Hypothalamus (tissue), 51 donors: Measurements from ENCODE around the gene IL17RC.
"Not testable (repeated sequence)": the region's sequence is repeated elsewhere in the genome, so short reads cannot be mapped to it uniquely, and the experiment has no call there.

ENCODE experiments used
- DNase-seq, 51 donors: peaks; one replicate each; lab custom pipeline; 2025; lab: John Stamatoyannopoulos, UW

The IL17RC gene

DNA sequence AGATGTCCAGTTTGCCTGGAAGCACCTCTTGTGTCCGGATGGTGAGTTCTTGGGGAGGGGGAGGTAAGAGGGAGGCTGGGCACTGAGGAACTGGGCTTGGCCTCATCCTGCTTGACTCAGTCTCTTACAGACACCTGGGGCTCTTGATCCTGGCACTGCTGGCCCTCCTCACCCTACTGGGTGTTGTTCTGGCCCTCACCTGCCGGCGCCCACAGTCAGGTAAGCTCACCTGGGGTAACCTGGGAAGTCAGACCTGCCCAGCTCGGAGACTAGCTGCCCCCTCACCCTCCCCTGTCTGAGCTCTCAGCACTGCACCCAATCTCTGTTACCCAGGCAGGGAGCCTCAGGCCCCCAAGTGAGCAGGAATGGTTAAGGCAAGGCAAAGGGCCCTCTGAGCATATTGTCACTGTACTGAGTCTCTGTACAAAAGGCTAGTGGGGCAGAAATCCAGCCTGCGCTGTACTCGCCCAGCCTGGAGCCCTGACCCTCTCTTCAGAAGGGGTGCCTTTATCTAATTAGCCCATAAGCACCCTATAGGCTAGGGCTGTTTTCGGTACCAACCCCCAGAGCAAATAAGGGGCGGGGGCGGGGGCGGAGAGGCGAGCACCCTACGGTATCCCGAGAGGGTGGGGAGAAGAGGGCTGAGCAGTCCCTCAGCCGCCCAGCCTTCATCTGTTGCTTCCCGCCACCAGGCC, 2.2 kb upstream of the IL17RC start:
- DNase-seq, result peak in 1 of 51 donors; percentile 41

DNA sequence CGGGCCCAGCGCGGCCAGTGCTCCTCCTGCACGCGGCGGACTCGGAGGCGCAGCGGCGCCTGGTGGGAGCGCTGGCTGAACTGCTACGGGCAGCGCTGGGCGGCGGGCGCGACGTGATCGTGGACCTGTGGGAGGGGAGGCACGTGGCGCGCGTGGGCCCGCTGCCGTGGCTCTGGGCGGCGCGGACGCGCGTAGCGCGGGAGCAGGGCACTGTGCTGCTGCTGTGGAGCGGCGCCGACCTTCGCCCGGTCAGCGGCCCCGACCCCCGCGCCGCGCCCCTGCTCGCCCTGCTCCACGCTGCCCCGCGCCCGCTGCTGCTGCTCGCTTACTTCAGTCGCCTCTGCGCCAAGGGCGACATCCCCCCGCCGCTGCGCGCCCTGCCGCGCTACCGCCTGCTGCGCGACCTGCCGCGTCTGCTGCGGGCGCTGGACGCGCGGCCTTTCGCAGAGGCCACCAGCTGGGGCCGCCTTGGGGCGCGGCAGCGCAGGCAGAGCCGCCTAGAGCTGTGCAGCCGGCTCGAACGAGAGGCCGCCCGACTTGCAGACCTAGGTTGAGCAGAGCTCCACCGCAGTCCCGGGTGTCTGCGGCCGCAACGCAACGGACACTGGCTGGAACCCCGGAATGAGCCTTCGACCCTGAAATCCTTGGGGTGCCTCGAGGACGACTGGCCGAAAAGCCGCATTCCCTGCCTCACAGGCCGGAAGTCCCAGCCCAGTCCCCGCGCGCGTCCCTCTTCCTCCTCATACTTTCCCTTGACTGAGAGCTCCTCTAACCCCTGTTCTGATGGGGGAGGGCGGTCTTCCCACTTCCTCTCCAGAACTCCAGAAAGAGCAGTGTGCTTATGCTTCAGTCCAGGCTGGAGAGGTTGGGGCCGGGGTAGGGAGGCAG, 1.4 kb upstream of the IL17RC start:
- DNase-seq, result peak in 46 of 51 donors; percentile 11 to 74 (median 50)

DNA sequence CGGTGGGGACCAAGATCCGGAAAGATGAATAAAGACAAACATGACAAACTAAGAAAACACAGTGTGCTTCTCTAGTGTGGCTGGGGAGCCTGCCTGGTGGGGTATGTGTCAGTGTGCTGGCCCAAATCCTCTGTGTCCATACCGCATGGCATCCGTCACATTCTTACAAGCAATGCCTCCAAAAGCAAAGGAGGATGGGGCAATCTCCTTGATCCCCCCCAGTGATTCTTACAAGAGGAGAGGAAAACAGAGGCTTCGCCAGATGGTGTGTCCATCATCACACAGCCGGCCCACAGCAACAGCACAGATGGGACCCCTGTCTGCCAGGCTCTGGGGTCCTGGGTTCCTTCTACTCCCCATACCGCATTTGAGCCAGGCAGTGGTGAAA, 558 bp upstream of the IL17RC start:
- peak in 2 of 51 donors; percentile 34 to 57 for DNase-seq

DNA sequence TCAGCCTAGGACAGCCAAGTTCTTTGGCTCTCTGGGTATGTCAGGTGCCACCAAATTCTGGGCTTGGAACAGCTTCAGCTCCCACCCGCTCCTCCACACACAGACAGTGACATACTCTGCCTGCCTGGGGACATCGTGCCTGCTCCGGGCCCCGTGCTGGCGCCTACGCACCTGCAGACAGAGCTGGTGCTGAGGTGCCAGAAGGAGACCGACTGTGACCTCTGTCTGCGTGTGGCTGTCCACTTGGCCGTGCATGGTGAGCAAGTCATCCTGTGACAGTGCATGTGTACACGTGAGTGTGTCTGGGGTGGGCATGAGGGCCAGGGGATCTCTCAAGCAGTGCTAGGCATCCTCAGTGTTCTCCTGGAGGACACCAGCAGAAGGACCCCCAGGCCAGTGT, 922 bp downstream of the IL17RC start:
- no peak for DNase-seq

DNA sequence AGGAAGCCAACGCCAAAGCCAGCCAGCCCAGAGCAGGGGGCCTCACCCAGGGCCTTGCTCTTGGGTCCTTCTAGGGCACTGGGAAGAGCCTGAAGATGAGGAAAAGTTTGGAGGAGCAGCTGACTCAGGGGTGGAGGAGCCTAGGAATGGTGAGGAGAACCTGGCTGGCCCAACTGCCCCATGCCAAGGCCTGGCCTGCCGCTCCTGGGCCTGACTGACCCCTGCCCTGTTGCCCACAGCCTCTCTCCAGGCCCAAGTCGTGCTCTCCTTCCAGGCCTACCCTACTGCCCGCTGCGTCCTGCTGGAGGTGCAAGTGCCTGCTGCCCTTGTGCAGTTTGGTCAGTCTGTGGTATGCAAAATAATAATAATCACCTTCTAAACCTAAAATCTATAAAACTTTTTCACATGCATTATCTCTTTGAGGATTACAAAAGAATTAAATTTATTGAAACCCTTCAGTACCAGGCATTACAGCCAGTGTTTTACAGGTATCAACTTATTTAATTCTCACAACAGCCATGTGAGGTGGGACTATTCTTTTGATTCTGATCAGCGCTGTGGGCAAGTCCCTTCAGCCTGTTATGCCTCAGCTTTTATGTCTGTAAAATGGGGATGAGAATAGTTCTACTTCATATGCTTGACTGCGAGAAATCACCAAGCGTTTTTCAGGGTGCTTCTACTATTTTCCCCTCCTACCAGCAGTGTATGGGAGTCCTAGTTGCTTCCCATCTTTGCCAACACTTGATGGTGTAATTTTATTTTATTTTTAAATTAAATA, 1.6 kb downstream of the IL17RC start:
- DNase-seq, result no peak

DNA sequence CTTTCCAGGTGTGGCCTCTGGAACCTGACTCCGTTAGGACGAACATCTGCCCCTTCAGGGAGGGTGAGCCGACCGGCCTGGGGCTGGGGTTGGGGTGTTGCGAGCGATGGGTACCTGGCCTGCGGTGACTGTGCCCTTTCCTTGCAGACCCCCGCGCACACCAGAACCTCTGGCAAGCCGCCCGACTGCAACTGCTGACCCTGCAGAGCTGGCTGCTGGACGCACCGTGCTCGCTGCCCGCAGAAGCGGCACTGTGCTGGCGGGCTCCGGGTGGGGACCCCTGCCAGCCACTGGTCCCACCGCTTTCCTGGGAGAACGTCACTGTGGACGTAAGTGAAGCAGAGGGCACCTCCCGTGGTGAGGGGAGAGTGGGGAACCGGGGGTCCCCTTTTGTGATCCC, 11.3 kb downstream of the IL17RC start:
- no peak for DNase-seq

DNA sequence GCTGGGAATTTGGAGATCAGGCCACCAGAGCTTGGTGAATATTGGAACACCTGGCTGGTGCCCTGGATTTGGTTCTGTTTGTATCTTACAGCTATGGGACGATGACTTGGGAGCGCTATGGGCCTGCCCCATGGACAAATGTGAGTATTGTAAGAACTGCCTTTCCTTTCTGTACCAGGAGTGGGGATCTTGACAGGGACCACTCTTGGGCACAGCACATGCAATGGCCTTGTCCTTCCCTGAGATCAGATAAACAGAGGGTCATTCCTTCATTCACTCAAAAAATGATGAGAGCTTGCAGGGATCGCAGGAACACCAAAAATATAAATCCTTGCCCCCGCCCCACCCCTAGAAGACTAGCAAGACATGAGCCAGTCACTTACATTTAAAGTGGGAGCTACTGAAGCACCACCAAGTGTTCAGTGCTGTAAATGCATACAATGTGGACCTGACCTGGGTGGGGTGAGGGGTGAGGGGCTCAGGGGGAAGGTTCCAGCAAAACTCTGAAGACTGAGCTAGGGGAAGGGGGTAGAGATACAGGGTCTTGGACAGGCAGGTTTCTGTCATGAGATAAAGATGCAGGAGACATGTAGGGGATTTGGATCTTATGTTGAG, 14.0 kb downstream of the IL17RC start:
- DNase-seq, result no peak

DNA sequence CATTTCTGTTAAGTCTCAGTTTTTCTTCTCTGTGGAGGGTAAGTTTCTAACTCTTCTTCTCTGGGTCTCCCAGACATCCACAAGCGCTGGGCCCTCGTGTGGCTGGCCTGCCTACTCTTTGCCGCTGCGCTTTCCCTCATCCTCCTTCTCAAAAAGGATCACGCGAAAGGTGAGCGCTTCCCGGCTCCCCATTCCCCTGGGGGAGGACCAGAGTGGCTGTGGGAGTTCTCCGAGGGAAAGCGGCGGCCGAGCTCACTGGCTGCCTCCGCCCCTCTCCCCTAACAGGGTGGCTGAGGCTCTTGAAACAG, 15.6 kb downstream of the IL17RC start:
- no peak for DNase-seq

DNA sequence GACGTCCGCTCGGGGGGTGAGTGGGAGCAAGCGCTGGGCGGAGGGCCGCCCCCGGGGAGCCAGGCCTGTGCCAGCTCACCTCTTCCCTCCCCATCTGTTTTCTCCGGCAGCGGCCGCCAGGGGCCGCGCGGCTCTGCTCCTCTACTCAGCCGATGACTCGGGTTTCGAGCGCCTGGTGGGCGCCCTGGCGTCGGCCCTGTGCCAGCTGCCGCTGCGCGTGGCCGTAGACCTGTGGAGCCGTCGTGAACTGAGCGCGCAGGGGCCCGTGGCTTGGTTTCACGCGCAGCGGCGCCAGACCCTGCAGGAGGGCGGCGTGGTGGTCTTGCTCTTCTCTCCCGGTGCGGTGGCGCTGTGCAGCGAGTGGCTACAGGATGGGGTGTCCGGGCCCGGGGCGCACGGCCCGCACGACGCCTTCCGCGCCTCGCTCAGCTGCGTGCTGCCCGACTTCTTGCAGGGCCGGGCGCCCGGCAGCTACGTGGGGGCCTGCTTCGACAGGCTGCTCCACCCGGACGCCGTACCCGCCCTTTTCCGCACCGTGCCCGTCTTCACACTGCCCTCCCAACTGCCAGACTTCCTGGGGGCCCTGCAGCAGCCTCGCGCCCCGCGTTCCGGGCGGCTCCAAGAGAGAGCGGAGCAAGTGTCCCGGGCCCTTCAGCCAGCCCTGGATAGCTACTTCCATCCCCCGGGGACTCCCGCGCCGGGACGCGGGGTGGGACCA, 16.1 kb downstream of the IL17RC start:
- peak in 47 of 51 donors; percentile 31 to 84 (median 61) for DNase-seq

DNA sequence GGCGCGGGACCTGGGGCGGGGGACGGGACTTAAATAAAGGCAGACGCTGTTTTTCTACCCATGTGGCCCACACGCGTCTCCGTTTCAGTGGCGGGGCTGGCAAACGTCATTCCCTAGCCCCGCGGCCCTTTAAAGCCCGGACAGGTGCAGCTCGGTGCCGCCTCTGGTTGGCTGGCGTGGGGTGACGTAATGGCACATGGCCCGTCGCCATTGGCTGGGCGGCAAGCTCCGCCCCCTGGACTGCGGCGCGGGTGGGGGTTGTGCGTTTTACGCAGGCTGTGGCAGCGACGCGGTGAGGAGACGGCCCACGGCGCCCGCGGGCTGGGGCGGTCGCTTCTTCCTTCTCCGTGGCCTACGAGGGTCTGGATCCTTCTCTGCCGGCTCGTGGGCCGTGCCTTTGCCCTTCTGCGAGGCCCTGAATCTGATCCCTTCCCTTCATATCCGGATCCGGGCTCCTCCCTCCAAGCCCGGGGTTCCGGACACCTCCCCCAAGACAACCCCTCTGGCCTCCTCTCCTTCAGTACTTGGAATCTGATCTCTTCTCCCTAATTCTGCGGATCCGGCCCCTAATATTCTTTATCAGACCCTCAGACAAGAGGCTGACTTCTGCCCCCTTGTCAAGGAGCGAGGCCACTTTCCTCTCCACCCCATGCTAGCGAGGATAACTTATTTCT, 16.8 kb downstream of the IL17RC start, which contains the start of gene CRELD1:
Gene CRELD1, plus strand, starts transcription at position 274 of the 674 bp plus-strand sequence. CDS start 605 bp downstream, outside the sequence.
- peak; percentile 65 to 98 (median 95) for DNase-seq

DNA sequence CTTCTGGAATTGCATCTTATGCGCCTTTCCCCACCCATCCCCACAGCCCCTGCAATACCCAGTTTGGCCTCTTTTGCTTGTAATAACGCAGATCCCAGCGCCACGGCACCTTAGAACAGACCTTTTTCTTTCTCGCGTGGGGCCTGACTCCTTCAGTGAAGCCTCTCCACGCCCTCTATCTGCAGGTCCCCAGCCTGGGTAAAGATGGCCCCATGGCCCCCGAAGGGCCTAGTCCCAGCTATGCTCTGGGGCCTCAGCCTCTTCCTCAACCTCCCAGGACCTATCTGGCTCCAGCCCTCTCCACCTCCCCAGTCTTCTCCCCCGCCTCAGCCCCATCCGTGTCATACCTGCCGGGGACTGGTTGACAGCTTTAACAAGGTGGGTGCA, 17.3 kb downstream of the IL17RC start:
- DNase-seq, result peak in 1 of 51 donors; percentile 31

DNA sequence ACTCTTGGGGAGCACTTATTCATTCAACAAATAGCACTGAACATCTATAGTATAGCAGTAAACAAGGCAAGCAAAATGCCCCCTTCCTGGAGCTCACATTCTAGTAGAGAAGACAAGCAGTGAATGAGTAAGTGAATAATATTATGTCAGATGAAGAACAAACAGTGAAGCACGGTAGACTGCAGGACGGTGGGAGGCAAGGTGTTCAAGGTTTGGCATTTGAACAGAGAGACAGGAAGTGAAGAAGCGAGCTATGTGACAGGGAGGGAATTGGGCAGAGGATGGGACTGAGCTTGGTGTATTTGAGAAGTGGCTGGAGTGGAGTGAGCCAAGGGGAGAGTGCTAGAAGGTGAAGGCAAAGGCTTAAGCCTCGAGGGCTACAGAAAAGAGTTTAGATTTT, 18.1 kb downstream of the IL17RC start:
- DNase-seq, result no peak

DNA sequence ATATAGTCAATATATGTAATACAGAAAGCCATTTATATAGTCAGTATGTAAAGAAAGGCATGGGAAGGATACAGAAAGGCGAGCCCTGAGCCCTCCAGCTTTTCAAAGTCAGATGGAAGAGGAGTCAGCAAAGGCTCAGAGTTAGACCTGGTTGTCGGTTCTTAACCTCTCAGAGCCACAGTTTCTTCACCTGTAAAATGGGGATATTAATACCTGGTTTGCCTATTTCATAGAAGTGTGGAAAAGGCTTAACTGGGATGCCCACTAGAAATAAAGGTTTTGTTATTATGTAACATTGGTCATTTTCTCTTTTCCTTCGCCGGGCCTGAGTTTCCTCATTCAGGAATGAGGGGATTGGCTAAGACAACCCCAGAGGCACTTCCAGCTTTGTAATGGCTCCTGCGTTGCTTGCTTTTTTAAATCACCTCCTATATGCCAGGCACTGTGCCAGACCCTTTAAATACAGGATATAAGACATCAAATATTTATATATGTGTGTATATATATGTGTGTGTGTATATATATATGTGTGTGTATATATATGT, 19.1 kb downstream of the IL17RC start:
- DNase-seq, result no peak

DNA sequence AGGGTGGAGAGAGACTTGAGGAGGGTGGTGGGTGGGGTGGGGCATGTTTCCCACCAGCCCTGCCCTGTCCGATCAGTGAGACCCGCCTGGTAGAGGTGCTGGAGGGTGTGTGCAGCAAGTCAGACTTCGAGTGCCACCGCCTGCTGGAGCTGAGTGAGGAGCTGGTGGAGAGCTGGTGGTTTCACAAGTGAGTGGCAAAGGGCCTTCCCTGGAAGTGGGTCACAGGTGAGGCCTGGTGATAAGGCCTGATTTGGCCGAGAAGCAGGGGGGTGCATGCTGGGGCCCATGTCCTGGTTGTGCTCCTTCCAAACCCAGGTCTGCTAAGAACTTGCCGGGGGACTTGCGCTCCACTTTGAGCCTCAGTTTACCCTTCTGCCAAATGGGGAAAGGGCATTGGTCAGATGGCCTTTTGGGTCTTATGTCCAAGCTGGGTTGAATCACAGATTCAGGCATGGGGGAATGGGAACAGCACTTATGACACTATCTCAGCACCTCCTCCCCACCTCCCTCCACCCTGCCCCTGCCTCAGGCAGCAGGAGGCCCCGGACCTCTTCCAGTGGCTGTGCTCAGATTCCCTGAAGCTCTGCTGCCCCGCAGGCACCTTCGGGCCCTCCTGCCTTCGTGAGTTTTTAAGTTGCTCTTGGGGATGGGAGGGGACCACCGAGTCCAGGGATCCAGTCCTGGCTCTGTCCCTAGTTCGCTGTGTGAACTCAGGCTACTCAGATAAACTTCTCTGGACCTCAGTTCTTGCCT, 20.8 kb downstream of the IL17RC start:
- no peak for DNase-seq

DNA sequence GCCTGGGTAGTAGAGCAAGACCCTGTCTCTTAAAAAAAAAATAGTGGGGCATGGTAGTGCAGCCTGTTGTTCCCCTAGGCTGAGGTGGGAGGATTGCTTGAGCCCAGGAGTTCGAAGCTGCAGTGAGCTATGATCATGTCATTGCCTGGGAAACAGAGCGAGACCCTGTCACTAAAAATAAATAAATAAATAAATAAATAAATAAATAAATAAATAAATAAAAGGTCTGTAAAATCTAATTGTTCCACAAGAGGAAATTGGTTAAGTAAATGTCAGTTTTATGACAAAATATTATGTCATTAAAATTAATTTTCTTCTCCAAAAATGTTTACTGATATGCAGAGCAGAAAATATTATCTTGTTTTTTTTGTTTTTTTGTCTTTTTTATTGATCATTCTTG, 22.1 kb downstream of the IL17RC start:
- no peak for DNase-seq

DNA sequence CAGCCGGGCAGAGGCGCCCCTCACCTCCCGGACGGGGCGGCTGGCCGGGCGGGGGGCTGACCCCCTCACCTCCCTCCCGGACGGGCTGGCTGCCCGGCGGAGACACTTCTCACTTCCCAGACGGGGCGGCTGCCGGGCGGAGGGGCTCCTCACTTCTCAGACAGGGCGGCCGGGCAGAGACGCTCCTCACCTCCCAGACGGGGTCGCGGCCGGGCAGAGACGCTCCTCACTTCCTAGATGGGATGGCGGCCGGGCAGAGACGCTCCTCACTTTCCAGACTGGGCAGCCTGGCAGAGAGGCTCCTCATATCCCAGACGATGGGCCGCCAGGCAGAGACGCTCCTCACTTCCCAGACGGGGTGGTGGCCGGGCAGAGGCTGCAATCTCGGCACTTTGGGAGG, 23.0 kb downstream of the IL17RC start:
- DNase-seq, result not testable (repeated sequence)

DNA sequence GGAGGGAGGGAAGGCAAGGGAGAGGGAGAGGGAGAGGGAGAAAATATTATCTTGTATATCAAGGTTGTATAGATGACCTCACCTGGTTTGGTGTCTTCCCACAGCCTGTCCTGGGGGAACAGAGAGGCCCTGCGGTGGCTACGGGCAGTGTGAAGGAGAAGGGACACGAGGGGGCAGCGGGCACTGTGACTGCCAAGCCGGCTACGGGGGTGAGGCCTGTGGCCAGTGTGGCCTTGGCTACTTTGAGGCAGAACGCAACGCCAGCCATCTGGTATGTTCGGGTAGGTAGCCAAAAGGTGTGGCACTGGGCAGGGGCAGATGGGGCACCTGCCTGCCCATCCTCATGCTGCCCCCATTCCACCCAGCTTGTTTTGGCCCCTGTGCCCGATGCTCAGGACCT, 23.8 kb downstream of the IL17RC start:
- no peak for DNase-seq

DNA sequence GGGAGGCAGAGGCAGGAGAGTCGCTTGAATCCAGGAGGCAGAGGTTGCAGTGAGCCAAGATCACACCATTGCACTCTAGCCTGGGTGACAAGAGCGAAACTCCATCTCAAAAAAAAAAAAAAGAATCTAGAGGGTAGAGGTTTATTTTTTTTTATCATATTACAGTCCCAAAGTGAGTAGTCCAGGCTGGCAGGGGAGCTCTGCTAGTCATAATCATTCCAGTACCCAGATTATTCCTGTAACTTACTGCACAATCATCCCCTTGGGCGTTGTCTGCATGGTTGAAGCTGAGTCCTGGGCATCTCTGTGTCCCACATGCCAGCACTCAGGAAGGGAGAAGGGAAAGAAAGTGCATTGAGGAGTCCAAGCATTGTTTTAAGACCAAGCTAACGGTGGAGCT, 25.3 kb downstream of the IL17RC start:
- DNase-seq, result no peak
